ENCODE measurements around the gene TMEM250. TPM values are rescaled to one million over a fixed set of nuclear protein-coding genes. Genes with fewer than 3 reads are reported as not detected.

The TMEM250 gene
- total and polyA plus RNA-seq, 4 experiments from 2014 or later = 46.7 to 67.3 (median 53.9) TPM

GRCh38 chr9:136080716-136081112 lies 38.0 kb downstream of the TMEM250 start:
- H3K27ac Mint-ChIP-seq = no peak overlapping the region
- H3K4me3 ChIP-seq (ENCODE audit: low read length in 2 of 2) = no peak overlapping the region
- H3K4me3 Mint-ChIP-seq = no peak overlapping the region
- peaks cover 15 to 40% (median 23%) of the 10 kb centered on the region in 4 donors for H3K4me1 Mint-ChIP-seq
- H3K36me3 ChIP-seq (ENCODE audit: insufficient read depth, low read length) = no peaks in the 10 kb centered on the region
- peaks cover 0 to 8% of the 10 kb centered on the region in 2 donors for H3K36me3 Mint-ChIP-seq
- H3K4me1 ChIP-seq (ENCODE audit: insufficient read depth, low read length) = peaks cover 5% of the 10 kb centered on the region
- no peaks in the 10 kb centered on the region for H3K9me3 Mint-ChIP-seq
- no peak for DNase-seq
- no peaks in the 10 kb centered on the region for H3K9me3 ChIP-seq (ENCODE audit: control insufficient read depth in 1 of 2, low read length in 2 of 2)
- CTCF ChIA-PET (ENCODE audit: partially characterized antibody) = no interaction called here
- H3K27me3 Mint-ChIP-seq = no peaks in the 10 kb centered on the region
- POLR2A ChIA-PET (ENCODE audit: partially characterized antibody) = no interaction called here
- no peaks in the 10 kb centered on the region for H3K27me3 ChIP-seq (ENCODE audit: insufficient read depth, low read length)
- intact Hi-C loops (cut with micrococcal nuclease) = no loop called here
- no peak overlapping the region for H3K27ac ChIP-seq (ENCODE audit: low read depth, low read length)

- H3K36me3 ChIP-seq (ENCODE audit: insufficient read depth, low read length) = no peaks in the 10 kb centered on the region
- intact Hi-C loops (cut with micrococcal nuclease) = no loop called here
- Mint-ChIP-seq H3K9me3 (no peaks in the 10 kb centered on the region), H3K27me3 (no peaks in the 10 kb centered on the region), H3K36me3 (peaks cover 0 to 8% of the 10 kb centered on the region in 2 donors), H3K4me3 (no peak overlapping the region), H3K4me1 (peaks cover 15 to 44% (median 23%) of the 10 kb centered on the region in 4 donors), H3K27ac (peak overlapping the region in 1 of 7 donors; percentile 47)
- ChIA-PET POLR2A (ENCODE audit: partially characterized antibody) (no interaction called here), CTCF (ENCODE audit: partially characterized antibody) (no interaction called here)
- H3K27me3 ChIP-seq (ENCODE audit: insufficient read depth, low read length) = no peaks in the 10 kb centered on the region
- H3K4me1 ChIP-seq (ENCODE audit: insufficient read depth, low read length) = peaks cover 5% of the 10 kb centered on the region
- no peak overlapping the region for H3K4me3 ChIP-seq (ENCODE audit: low read length in 2 of 2)
- DNase-seq = no peak
- H3K27ac ChIP-seq (ENCODE audit: low read depth, low read length) = no peak overlapping the region
- no peaks in the 10 kb centered on the region for H3K9me3 ChIP-seq (ENCODE audit: control insufficient read depth in 1 of 2, low read length in 2 of 2)
Observed at GRCh38 chr9:136079916-136080246, 38.8 kb downstream of the TMEM250 start.

- intact Hi-C loops (cut with micrococcal nuclease) = no loop called here
- ChIA-PET CTCF (ENCODE audit: partially characterized antibody) (no interaction called here), POLR2A (ENCODE audit: partially characterized antibody) (no interaction called here)
- Histone ChIP-seq H3K4me3 (ENCODE audit: low read length in 2 of 2) (no peak overlapping the region), H3K9me3 (ENCODE audit: control insufficient read depth in 1 of 2, low read length in 2 of 2) (no peaks in the 10 kb centered on the region), H3K27ac (ENCODE audit: low read depth, low read length) (no peak overlapping the region), H3K4me1 (ENCODE audit: insufficient read depth, low read length) (peaks cover 5% of the 10 kb centered on the region), H3K27me3 (ENCODE audit: insufficient read depth, low read length) (no peaks in the 10 kb centered on the region), H3K36me3 (ENCODE audit: insufficient read depth, low read length) (no peaks in the 10 kb centered on the region)
- Mint-ChIP-seq H3K4me3 (no peak overlapping the region), H3K27me3 (no peaks in the 10 kb centered on the region), H3K9me3 (no peaks in the 10 kb centered on the region), H3K4me1 (peaks cover 12 to 39% (median 19%) of the 10 kb centered on the region in 4 donors), H3K36me3 (peaks cover 0 to 5% of the 10 kb centered on the region in 2 donors), H3K27ac (peak overlapping the region in 1 of 7 donors; percentile 47)
- no peak for DNase-seq
Observed at GRCh38 chr9:136079211-136079915, 39.3 kb downstream of the TMEM250 start.

- no peak for DNase-seq
- H3K4me3 ChIP-seq (ENCODE audit: low read length in 2 of 2) = no peak overlapping the region
- Mint-ChIP-seq H3K27ac (no peak overlapping the region), H3K36me3 (peaks cover 0 to 6% of the 10 kb centered on the region in 2 donors), H3K4me1 (peaks cover 12 to 35% (median 18%) of the 10 kb centered on the region in 4 donors), H3K4me3 (no peak overlapping the region), H3K27me3 (no peaks in the 10 kb centered on the region), H3K9me3 (no peaks in the 10 kb centered on the region)
- no peaks in the 10 kb centered on the region for H3K27me3 ChIP-seq (ENCODE audit: insufficient read depth, low read length)
- CTCF ChIA-PET (ENCODE audit: partially characterized antibody) = no interaction called here
- no peak overlapping the region for H3K27ac ChIP-seq (ENCODE audit: low read depth, low read length)
- H3K9me3 ChIP-seq (ENCODE audit: control insufficient read depth in 1 of 2, low read length in 2 of 2) = no peaks in the 10 kb centered on the region
- intact Hi-C loops (cut with micrococcal nuclease) = no loop called here
- POLR2A ChIA-PET (ENCODE audit: partially characterized antibody) = no interaction called here
- H3K36me3 ChIP-seq (ENCODE audit: insufficient read depth, low read length) = no peaks in the 10 kb centered on the region
- H3K4me1 ChIP-seq (ENCODE audit: insufficient read depth, low read length) = peaks cover 5% of the 10 kb centered on the region
Observed at GRCh38 chr9:136078498-136079011, 40.1 kb downstream of the TMEM250 start.

DNA sequence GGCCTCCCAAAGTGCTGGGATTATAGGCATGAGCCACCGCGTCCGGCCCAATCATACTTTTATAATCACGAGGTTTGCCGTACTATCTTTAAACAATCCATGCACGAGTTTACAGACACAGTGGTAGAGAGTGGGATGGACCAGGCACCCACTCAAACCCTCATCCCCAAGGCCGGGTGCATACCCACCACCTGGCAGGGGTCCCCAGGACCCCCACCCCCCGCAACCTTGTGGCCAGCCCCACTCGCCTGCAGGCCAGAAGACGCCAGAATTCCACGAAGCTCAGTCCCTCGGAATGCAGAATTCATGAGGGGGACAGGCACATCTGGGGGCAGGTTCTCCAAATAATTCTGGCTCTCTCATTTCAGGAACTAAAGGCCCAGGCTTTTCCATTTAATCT lies 40.7 kb downstream of the TMEM250 start:
- H3K4me1 Mint-ChIP-seq = peaks cover 12 to 33% (median 15%) of the 10 kb centered on the region in 4 donors
- intact Hi-C loops (cut with micrococcal nuclease) = no loop called here
- no peak for DNase-seq
- no peak overlapping the region for H3K4me3 Mint-ChIP-seq
- H3K9me3 Mint-ChIP-seq = no peaks in the 10 kb centered on the region
- POLR2A ChIA-PET (ENCODE audit: partially characterized antibody) = no interaction called here
- peaks cover 5% of the 10 kb centered on the region for H3K4me1 ChIP-seq (ENCODE audit: insufficient read depth, low read length)
- peaks cover 0 to 8% of the 10 kb centered on the region in 2 donors for H3K36me3 Mint-ChIP-seq
- H3K27me3 ChIP-seq (ENCODE audit: insufficient read depth, low read length) = no peaks in the 10 kb centered on the region
- no peaks in the 10 kb centered on the region for H3K9me3 ChIP-seq (ENCODE audit: control insufficient read depth in 1 of 2, low read length in 2 of 2)
- no peaks in the 10 kb centered on the region for H3K27me3 Mint-ChIP-seq
- CTCF ChIA-PET (ENCODE audit: partially characterized antibody) = no interaction called here
- no peak overlapping the region for H3K27ac Mint-ChIP-seq
- H3K36me3 ChIP-seq (ENCODE audit: insufficient read depth, low read length) = no peaks in the 10 kb centered on the region
- no peak overlapping the region for H3K4me3 ChIP-seq (ENCODE audit: low read length in 2 of 2)
- no peak overlapping the region for H3K27ac ChIP-seq (ENCODE audit: low read depth, low read length)

- no peak for DNase-seq
- Histone ChIP-seq H3K9me3 (ENCODE audit: control insufficient read depth in 1 of 2, low read length in 2 of 2) (no peaks in the 10 kb centered on the region), H3K4me1 (ENCODE audit: insufficient read depth, low read length) (peaks cover 5% of the 10 kb centered on the region), H3K36me3 (ENCODE audit: insufficient read depth, low read length) (no peaks in the 10 kb centered on the region), H3K27ac (ENCODE audit: low read depth, low read length) (no peak overlapping the region), H3K27me3 (ENCODE audit: insufficient read depth, low read length) (no peaks in the 10 kb centered on the region), H3K4me3 (ENCODE audit: low read length in 2 of 2) (no peak overlapping the region)
- Mint-ChIP-seq H3K9me3 (no peaks in the 10 kb centered on the region), H3K4me1 (peaks cover 9 to 28% (median 12%) of the 10 kb centered on the region in 4 donors), H3K36me3 (peaks cover 0 to 5% of the 10 kb centered on the region in 2 donors), H3K4me3 (no peak overlapping the region), H3K27me3 (no peaks in the 10 kb centered on the region), H3K27ac (peak overlapping the region in 1 of 7 donors; percentile 71)
- intact Hi-C loops (cut with micrococcal nuclease) = no loop called here
- ChIA-PET CTCF (ENCODE audit: partially characterized antibody) (no interaction called here), POLR2A (ENCODE audit: partially characterized antibody) (interaction anchor here (1.0 kb wide), 1 partner anchor 40 kb away, joined by 3 read pairs; no protein-coding TSS in a partner anchor)
Observed at GRCh38 chr9:136077491-136077890, 41.2 kb downstream of the TMEM250 start.

DNA sequence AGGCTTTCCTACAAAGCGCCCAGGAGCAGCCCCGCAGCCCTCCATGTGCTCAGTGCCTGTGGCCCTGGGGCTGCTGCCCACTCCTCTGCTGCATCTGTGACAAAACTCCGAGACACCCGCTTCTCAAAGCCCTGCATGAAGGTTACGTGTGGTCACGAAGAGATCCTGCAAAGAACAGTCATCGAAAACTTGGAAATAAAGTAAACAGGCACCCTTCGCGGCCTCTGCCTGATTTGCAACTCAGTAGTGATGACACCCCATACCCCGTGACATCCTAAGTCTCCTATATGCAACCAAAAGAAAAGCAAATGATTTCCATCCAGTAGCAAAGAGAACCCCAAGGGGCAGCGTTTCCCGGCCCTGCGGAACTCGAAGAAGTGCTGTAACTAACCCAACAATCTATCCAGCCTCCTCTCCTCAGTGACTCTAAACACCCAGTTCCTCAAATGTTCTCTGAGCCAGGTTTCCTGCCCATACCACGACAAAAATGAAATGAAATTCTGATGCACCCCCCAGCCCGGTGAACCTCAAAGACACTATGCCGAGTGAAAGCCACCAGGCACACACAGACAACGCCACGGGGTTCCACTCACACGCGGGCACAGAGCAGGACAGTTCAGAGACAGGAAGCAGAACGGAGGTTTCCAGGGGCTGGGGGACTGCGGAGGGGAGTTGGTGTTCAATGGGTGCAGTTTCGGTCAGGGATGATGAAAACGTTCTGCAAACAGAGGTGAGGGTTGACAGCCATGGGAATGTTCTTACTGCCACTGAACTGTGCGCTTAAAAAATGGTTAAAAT lies 42.6 kb downstream of the TMEM250 start:
- H3K9me3 ChIP-seq (ENCODE audit: control insufficient read depth in 1 of 2, low read length in 2 of 2) = no peaks in the 10 kb centered on the region
- H3K4me1 ChIP-seq (ENCODE audit: insufficient read depth, low read length) = peaks cover 5% of the 10 kb centered on the region
- H3K4me3 ChIP-seq (ENCODE audit: low read length in 2 of 2) = no peak overlapping the region
- no peaks in the 10 kb centered on the region for H3K27me3 ChIP-seq (ENCODE audit: insufficient read depth, low read length)
- H3K27ac ChIP-seq (ENCODE audit: low read depth, low read length) = no peak overlapping the region
- Mint-ChIP-seq H3K4me1 (peaks cover 9 to 26% (median 13%) of the 10 kb centered on the region in 4 donors), H3K27me3 (no peaks in the 10 kb centered on the region), H3K27ac (peak overlapping the region in 5 of 7 donors; percentile 41 to 88 (median 54)), H3K9me3 (no peaks in the 10 kb centered on the region), H3K36me3 (peaks cover 0 to 5% of the 10 kb centered on the region in 2 donors), H3K4me3 (peak overlapping the region in 5 of 8 donors; percentile 4 to 38 (median 37))
- CTCF ChIA-PET (ENCODE audit: partially characterized antibody) = no interaction called here
- POLR2A ChIA-PET (ENCODE audit: partially characterized antibody) = no interaction called here
- H3K36me3 ChIP-seq (ENCODE audit: insufficient read depth, low read length) = no peaks in the 10 kb centered on the region
- no peak for DNase-seq
- intact Hi-C loops (cut with micrococcal nuclease) = no loop called here

All from CD4-positive, alpha-beta memory T cell (primary cell).